SK-MEL-5 (cell line): ENCODE data around the gene FAM89B. TPM values are rescaled to one million over a fixed set of nuclear protein-coding genes. Genes with fewer than 3 reads are reported as not detected.

Source experiments
- DNase-seq: peaks from one replicate; pipeline ENCODE4 v3.0.0-alpha.2; 2016; ENCODE audit warnings: low read depth, low spot score
- in situ Hi-C: cut with HindIII; loops from 2 replicates; pipeline ENCODE4 v1.10.0; 2016; ENCODE audit warnings: low sequenced_read_pairs, high pct_unique_total_duplicates, low pct_unique_long_range_greater_than_20kb
- total RNA-seq: library from RNA; depleted of rRNA; stranded (reverse); fragments of >200 nt; shearing (Covaris generic); gene quantifications from 2 replicates; pipeline ENCODE4 v1.2.3, GENCODE V29; 2014

Gene FAM89B
- total RNA-seq, 1 experiment from 2014 or later, result 13.2 TPM

- in situ Hi-C loops, result no loop called here
- DNase-seq, result no peak
These were observed 5.8 kb downstream of the FAM89B start for GRCh38 chr11:65578134-65578533.

- DNase-seq, result no peak
- in situ Hi-C loops, result no loop called here
These were observed 6.3 kb downstream of the FAM89B start for GRCh38 chr11:65578667-65579066.

GRCh38 chr11:65579291-65579690 is 7.0 kb downstream of the FAM89B start:
- DNase-seq, result no peak
- in situ Hi-C loops, result no loop called here

- in situ Hi-C loops, result no loop called here
These were observed 7.8 kb downstream of the FAM89B start for GRCh38 chr11:65580031-65580692.

GRCh38 chr11:65580756-65581155 is 8.4 kb downstream of the FAM89B start:
- DNase-seq, result no peak
- in situ Hi-C loops, result no loop called here

More at GRCh38 chr11:65580031-65580692, 7.8 kb downstream of the FAM89B start:
- DNase-seq, result no peak

DNA sequence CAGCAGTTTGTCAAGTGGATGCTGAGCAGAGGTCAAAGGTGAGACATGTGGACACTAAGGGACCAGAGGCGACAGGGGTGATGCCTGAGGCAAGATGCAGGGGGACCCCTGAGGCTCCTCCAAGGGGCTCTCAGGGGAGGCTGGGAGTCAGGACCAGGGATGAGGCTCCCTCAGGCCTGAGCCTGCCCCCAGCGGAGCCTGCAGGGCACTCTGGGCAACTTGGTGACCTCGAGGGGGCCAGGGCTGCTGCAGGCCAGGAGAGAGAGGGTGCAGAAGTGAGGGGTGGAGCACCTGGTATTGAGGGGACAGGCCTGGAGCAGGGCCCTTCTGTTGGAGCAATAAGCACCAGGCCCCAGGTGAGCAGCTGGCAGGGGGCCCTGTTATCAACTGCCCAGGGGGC is 9.6 kb downstream of the FAM89B start:
- in situ Hi-C loops, result no loop called here
- DNase-seq, result no peak

- DNase-seq, result no peak
- in situ Hi-C loops, result no loop called here
These were observed 11.3 kb downstream of the FAM89B start for GRCh38 chr11:65583589-65583988.

- in situ Hi-C loops, result no loop called here
- no peak for DNase-seq
These were observed 11.8 kb downstream of the FAM89B start for GRCh38 chr11:65584106-65584505.

- no peak for DNase-seq
- in situ Hi-C loops, result no loop called here
These were observed 12.4 kb downstream of the FAM89B start for GRCh38 chr11:65584723-65585171.

DNA sequence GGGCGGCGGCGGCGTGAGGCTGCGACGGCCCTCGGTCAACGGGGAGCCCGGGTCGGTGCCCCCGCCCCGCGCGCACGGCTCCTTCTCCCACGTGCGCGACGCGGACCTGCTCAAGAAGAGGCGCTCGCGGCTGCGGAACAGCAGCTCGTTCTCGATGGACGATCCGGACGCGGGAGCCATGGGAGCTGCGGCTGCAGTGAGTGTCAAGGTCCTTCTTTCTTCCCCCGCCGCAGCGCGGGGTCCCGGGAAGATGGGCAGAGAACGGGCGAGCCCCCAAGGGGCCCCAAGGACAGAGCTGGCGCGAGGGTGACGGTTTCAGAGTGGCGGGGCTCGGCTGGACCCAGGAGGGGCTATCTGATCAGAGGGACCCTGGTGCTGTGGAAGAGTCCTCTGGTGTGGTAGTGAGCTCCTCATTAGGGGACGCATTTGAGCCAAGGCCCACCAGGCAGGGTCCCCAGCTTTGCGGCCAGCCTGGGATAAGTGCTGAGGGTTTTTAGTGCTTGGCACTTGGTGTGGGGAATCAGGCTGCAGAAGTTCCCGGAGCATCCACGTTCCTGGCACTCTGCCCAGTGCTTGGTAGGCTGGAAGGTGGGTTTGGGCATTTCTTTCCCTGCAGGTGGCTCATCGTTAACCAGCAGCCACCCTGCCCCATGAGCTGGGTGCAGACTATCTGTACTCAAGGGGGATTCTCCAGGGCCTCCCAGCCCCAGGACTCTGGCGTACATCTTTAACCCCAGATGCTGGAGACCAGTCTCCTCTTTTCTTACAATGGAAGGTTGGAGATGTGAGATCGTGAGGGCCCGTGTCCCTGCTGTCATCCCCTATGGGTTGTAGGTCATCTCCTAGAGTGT is 13.3 kb downstream of the FAM89B start:
- DNase-seq, result no peak
- in situ Hi-C loops, result no loop called here

GRCh38 chr11:65586247-65586630 is 13.9 kb downstream of the FAM89B start:
- no peak for DNase-seq
- in situ Hi-C loops, result no loop called here

GRCh38 chr11:65586676-65587075 is 14.3 kb downstream of the FAM89B start:
- peak; percentile 23 for DNase-seq
- in situ Hi-C loops, result no loop called here

- DNase-seq, result peak; percentile 59
- in situ Hi-C loops, result no loop called here
These were observed 16.1 kb downstream of the FAM89B start for GRCh38 chr11:65588199-65589054.

GRCh38 chr11:65589444-65590239 is 17.3 kb downstream of the FAM89B start:
- no peak for DNase-seq
- in situ Hi-C loops, result no loop called here

DNA sequence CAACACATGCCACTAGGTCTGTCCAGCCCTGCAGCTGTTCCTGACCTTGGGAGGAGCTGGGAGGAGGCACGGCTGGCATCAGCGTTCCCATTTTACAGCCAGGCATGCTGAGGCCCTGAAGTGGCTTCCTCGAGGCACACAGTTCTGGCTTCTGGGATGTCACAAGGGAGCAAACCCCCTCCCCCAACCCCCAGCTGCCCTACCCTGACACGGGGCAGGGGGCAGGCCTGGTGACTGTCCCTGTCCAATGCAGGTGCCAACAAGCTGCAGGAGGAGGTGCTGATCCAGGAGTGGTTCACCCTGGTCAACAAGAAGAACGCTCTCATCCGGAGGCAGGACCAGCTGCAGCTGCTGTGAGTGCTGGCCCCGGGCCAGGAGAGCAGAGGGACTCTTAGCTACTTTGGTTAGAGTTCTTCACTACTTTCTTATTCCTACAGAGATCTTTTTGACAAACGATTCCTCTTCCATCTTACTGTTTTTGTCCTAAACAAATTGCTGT is 18.0 kb downstream of the FAM89B start:
- in situ Hi-C loops, result no loop called here
- no peak for DNase-seq

DNA sequence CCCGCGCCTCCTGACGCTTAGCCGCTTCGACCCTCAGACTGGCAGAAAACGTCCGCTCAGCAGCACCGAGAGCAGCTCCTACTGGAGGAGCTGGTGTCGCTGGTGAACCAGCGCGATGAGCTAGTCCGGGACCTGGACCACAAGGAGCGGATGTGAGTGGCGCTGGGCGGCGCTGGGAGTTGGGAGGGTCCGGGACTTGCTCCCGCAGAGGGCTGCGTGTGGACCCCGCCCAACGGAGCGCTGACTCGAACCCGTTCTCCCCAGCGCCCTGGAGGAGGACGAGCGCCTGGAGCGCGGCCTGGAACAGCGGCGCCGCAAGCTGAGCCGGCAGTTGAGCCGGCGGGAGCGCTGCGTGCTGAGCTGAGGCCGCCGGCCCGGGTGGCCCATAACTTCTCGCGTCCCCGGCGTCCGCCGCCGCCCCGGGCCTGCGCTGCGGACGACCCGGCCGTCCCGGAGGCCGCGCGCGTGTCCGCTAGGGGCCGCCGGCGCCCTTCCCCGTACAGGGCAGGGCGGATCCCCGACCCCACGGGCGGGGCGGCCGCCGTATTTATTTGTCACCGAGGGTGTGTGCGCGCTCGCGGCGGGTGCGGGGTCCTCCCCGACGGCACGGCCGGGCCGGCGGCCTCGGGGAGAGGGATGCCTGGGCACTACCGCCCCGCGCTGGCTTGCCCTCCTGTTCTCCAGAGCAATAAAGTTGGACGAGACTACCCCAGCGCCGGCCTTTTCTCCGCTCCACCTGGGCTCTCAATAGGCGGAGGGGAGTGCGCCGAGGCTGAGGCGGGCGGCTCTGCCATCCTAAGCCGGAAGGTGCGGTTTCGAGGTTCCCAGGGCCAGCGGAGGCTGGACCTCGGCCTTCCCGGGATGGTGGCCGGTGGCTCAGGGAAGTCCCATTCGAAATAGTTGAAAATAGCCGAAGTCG is 19.9 kb downstream of the FAM89B start:
- no peak for DNase-seq
- in situ Hi-C loops, result no loop called here
